T1000 (cell line): ENCODE measurements around the gene FBXL2.

ENCODE experiments used
- DNase-seq: peaks from one replicate; lab custom pipeline; 2025; ENCODE audit warnings: mixed read lengths; lab: John Stamatoyannopoulos, UW

Gene FBXL2

GRCh38 chr3:33277193-33277882 is at the start of gene FBXL2:
Gene FBXL2, plus strand, starts transcription at chr3:33277442. Its CDS starts 71 bp downstream, at chr3:33277513.
- peak; percentile 76 for DNase-seq

GRCh38 chr3:33229066-33229465 is 48.2 kb upstream of the FBXL2 start:
- no peak for DNase-seq

- no peak for DNase-seq
Observed at GRCh38 chr3:33229947-33230346, 47.3 kb upstream of the FBXL2 start.

- DNase-seq, result no peak
Observed at GRCh38 chr3:33231756-33232465, 45.3 kb upstream of the FBXL2 start.

GRCh38 chr3:33233884-33234283 is 43.4 kb upstream of the FBXL2 start:
- DNase-seq, result no peak

- no peak for DNase-seq
Observed at GRCh38 chr3:33236005-33236404, 41.2 kb upstream of the FBXL2 start.

- DNase-seq, result no peak
Observed at GRCh38 chr3:33237439-33237838, 39.8 kb upstream of the FBXL2 start.

GRCh38 chr3:33238923-33239322 is 38.3 kb upstream of the FBXL2 start:
- no peak for DNase-seq

- DNase-seq, result no peak
Observed at GRCh38 chr3:33240261-33240660, 37.0 kb upstream of the FBXL2 start.

GRCh38 chr3:33246786-33247185 is 30.5 kb upstream of the FBXL2 start:
- DNase-seq, result no peak

- no peak for DNase-seq
Observed at GRCh38 chr3:33250712-33251111, 26.5 kb upstream of the FBXL2 start.

GRCh38 chr3:33256249-33256648 is 21.0 kb upstream of the FBXL2 start:
- no peak for DNase-seq

- no peak for DNase-seq
Observed at GRCh38 chr3:33260104-33260503, 17.1 kb upstream of the FBXL2 start.

- DNase-seq, result no peak
Observed at GRCh38 chr3:33269385-33269784, 7.9 kb upstream of the FBXL2 start.

GRCh38 chr3:33271324-33271723 is 5.9 kb upstream of the FBXL2 start:
- no peak for DNase-seq

- no peak for DNase-seq
Observed at GRCh38 chr3:33273628-33274027, 3.6 kb upstream of the FBXL2 start.

GRCh38 chr3:33278163-33278562 is 921 bp downstream of the FBXL2 start:
- DNase-seq, result no peak

GRCh38 chr3:33287672-33288282 is 10.5 kb downstream of the FBXL2 start:
- no peak for DNase-seq

GRCh38 chr3:33299395-33300081 is 22.3 kb downstream of the FBXL2 start:
- peak; percentile 29 for DNase-seq

- no peak for DNase-seq
Observed at GRCh38 chr3:33312361-33312760, 35.1 kb downstream of the FBXL2 start.

GRCh38 chr3:33313331-33313730 is 36.1 kb downstream of the FBXL2 start:
- no peak for DNase-seq

- no peak for DNase-seq
Observed at GRCh38 chr3:33314993-33315392, 37.8 kb downstream of the FBXL2 start.

- no peak for DNase-seq
Observed at GRCh38 chr3:33315826-33316225, 38.6 kb downstream of the FBXL2 start.
